NCI-H2029 treated with DMSO at 0.1 percent for 48 hours (cell line): ENCODE data around the gene TMCO1.
"Not testable (repeated sequence)": the region's sequence is repeated elsewhere in the genome, so short reads cannot be mapped to it uniquely, and the experiment has no call there.

Experiments
- DNase-seq: peaks from one replicate; lab custom pipeline; 2025; lab: John Stamatoyannopoulos, UW

TMCO1 gene

DNA sequence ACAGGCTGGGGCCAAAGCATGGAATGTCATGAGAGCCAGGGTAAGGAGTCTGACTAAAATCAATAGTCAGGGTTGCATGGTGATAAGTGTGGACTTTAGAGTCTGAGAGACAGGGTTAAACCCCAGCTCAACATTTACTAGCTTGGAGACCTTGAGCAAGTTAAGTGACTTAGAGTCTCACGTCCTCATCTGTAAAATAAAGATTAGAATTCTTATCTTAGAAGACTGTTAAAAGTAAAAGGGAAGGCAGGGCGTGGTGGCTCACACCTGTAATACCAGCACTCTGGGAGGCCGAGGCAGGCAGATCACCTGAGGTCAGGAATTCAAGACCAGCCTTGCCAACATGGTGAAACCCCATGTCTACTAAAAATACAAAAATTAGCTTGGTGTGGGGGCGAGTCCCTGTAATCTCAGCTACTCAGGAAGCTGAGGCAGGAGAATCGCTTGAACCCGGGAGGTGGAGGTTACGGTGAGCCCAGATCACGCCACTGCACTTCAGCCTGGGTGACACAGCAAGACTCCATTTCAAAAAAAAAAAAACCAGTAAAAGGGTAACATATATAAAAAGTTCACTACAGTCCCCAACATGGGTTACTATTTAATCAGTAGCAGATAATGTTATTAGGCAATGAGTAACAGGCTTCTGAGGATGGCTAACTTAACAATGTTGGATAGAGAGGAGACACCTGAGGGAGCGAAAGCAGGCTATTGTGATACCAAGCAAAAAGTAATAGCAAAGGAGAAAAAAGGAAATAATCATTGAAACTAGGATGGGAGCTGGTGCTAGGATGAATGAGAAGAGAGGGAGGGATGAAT, 20.8 kb downstream of the TMCO1 start:
- no peak for DNase-seq

- DNase-seq, result not testable (repeated sequence)
Measured at GRCh38 chr1:165744913-165745312, 23.8 kb downstream of the TMCO1 start.

DNA sequence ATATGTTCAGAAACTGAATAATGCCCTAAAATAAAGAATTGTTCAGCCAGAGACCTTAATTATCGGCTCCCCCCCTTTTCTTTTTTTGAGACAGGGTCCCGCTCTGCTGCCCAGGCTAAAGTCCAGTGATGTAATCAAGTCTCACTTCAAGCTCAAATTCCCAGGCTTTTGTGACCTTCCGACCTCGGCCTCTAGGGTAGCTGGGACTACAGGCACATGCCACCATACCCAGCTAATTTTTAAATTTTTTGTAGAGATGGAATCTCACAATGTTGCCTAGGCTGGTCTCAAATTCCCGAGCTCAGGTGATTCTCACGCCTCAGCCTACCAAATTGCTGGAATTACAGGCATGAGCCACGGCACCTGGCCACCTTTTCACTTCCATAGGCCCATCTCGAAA, 26.5 kb downstream of the TMCO1 start:
- DNase-seq, result no peak

GRCh38 chr1:165738794-165739193, 29.9 kb downstream of the TMCO1 start:
- DNase-seq, result peak; percentile 7

- no peak for DNase-seq
Measured at GRCh38 chr1:165737196-165737595, 31.5 kb downstream of the TMCO1 start.

- no peak for DNase-seq
Measured at GRCh38 chr1:165734906-165735305, 33.8 kb downstream of the TMCO1 start.

DNA sequence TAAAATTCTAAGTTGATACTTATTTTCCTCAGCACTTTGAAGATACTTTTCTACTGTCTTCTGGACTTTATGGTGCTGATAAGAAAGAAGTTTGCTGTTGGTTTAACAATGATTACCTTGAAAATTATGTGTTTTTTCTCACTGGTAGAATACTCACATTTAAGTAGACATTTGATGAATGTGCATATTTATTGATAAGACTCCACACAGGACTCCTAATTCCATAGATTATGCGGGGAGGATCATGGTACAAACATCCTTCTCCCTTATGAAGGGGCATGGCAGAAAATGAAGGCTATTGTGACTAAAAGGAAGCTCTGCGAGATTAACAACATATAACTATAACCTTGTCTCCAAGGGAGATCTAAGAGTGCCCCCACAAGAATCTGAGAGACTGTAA, 41.8 kb downstream of the TMCO1 start:
- no peak for DNase-seq

DNA sequence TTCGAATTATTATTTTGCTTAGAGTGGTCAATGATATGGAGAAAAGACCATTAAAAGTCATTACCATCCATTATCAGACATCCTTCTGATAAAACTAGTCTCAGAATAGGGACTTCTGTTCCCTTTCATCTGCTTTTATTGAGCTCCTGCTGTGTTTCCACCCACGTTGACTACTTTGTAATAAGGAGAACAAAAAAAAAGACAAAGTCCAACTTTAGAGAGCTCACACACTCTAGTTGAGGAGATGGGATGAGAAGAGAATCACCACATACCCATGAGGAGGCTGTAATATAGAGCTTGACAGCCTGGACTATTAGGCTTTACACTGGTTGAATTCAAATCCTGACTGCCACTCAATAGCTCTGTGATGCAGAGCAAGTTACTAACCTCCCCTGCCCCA, 42.5 kb downstream of the TMCO1 start:
- DNase-seq, result no peak

- peak; percentile 4 for DNase-seq
Measured at GRCh38 chr1:165717918-165718515, 50.7 kb downstream of the TMCO1 start.

DNA sequence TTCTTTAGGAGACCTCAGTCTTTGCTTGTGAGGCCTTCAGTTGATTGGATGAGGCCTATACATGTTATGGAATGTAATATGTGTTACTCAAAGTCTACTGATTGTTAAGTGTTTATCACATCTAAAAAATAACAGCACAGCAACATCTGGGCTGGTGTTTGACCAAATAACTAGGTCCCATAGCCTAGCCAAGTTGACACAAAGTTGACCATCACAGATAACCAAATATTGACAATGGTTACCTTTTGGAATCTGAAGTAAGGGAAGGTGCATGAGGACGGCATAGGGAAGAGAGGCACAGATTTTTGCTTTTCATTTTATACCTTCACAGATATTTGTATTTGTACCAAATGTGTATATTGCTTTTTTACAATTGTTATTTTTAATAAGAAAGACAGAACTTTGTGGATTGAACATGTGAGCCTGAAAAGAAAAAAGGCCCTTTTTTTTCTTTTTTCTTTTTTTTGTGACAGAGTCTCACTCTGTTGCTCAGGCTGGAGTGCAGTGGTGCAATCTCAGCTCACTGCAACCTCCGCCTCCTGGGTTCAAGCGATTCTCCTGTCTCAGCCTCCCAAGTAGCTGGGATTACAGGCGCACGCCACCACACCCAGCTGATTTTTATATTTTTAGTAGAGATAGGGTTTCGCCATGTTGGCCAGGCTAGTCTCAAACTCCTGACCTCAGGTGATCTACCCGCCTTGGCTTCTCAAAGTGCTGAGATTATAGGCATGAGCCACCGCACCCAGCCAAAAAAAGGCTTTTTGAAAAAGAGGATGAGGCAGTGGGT, 52.2 kb downstream of the TMCO1 start:
- DNase-seq, result not testable (repeated sequence)

DNA sequence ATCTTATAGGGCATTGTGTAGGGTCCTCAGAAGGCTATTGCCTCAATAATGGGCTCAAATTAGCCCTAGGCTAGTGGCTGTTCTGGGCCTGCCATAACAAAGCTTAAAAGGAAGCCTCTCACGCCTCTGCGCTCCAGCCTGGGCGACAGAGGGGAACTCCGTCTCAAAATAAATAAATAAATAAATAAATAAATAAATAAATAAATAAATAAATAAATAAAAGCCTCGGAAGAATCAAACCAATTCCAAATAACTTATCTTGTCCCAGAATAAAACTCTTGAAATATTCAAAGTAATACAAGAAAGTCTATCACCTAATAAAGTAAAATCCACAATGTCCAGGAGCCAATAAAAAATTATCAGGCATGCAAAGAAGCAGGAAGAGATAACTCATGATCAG, 55.9 kb downstream of the TMCO1 start:
- DNase-seq, result no peak

GRCh38 chr1:165707984-165708706, 60.5 kb downstream of the TMCO1 start:
- no peak for DNase-seq

- DNase-seq, result no peak
Measured at GRCh38 chr1:165703648-165704047, 65.0 kb downstream of the TMCO1 start.

- DNase-seq, result not testable (repeated sequence)
Measured at GRCh38 chr1:165701922-165702321, 66.7 kb downstream of the TMCO1 start.

DNA sequence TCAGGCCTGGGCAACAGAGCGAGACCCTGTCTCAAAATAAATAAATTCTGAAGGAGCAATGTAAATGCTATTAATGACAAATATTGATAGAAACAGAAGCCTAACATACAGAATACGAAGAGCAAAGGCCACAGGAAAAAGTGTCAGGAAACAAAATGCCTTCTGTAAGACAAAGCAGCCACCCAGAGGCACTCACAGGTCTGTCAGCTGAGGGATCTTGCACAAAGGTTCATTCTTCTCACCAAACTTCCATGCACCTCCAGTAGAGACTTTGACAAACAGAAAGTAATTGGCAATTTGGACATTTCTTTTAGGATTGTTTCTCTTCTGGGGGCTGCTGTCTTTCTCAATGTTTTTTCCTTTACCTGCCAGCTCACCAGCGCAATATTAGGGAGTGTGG, 69.1 kb downstream of the TMCO1 start:
- no peak for DNase-seq

- no peak for DNase-seq
Measured at GRCh38 chr1:165698761-165699052, 70.0 kb downstream of the TMCO1 start.

DNA sequence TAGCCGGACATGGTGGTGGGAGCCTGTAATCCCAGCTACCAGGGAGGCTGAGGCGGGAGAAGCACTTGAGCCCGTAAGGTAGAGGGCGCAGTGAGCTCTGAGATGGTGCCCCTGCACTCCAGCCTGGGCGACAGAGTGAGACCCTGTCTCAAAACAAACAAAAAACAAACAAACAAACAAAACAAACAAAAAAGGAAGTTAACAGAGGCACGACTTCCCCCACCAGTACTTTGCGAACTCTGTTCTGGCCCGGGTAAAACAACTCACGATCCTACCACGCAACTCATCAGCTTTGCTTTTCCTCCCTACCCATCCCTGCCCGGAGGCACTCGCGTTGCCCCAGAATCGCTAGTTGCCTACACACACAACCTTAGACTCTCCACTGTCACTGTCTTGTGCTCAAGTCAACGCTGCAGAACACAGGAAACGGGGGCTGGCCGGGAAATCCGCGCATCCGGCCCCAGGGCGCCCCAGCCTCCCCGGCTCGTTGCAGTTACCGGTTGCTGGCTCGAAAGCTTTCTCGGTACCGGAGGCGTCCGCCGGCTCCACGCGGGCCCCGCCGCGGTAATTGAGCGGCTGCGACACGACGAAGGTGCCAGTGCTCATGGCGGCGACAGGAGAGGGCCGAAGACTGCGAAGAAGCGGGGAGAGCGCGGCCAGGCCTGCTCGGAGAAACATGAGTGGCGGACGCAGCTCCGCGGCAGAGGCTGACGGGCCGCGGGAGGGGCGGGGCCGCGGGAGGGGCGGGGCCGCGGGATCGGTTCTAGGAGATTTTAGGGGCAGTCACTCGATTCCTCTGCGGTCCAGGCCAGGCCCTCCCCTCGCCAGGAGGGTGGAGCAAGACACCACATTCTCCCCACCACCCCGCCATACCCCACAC, 70.5 kb downstream of the TMCO1 start, which contains the start of gene ALDH9A1:
Gene ALDH9A1 (minus strand): TSS at position 682 of the 880 bp plus-strand sequence. CDS start 4 bp downstream, at position 678.
- peak; percentile 28 for DNase-seq

GRCh38 chr1:165697491-165697880, 71.2 kb downstream of the TMCO1 start:
- no peak for DNase-seq

DNA sequence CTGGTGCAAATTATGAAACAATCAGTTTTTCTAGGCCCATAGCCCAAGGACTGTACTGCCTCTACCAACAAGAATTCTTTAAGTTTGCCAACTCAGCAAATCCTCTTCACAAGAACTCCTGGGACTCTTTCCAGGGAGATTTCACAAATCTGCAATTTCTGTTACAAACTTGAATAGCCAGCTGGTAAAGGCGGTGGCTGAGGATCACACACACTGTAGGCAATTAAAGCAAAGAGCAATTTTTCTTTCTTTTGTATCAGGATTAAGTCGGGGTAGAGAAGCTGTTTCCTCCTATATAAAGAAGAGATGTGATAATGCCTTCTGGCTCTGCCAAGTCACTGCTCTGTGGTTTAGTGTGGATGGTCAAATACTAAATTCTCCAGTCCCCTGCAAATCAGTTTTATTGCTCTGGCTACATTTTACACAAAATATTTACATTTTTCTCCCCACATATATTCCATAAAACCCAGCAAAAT, 72.0 kb downstream of the TMCO1 start:
- no peak for DNase-seq

- no peak for DNase-seq
Measured at GRCh38 chr1:165695031-165695430, 73.6 kb downstream of the TMCO1 start.

GRCh38 chr1:165688046-165688445, 80.6 kb downstream of the TMCO1 start:
- DNase-seq, result no peak
